ENCODE measurements around the gene FAXC.

Gene FAXC

GRCh38 chr6:99349171-99350141, at the start of gene FAXC:
Gene FAXC, minus strand, starts transcription at chr6:99349674. Its CDS starts 302 bp downstream, at chr6:99349372.
- peak; percentile 86 to 94 for DNase-seq

GRCh38 chr6:99397287-99397686, 47.8 kb upstream of the FAXC start:
- no peak for DNase-seq

GRCh38 chr6:99393698-99394531, 44.4 kb upstream of the FAXC start, which contains the start of gene COQ3:
Gene COQ3, minus strand, starts transcription at chr6:99394195. Its CDS starts 16 bp downstream, at chr6:99394179.
- DNase-seq, result peak; percentile 74 to 87

- no peak for DNase-seq
Observed at GRCh38 chr6:99393366-99393697, 43.9 kb upstream of the FAXC start.

- no peak for DNase-seq
Observed at GRCh38 chr6:99390896-99391295, 41.4 kb upstream of the FAXC start.

- no peak for DNase-seq
Observed at GRCh38 chr6:99384507-99384906, 35.0 kb upstream of the FAXC start.

- DNase-seq, result no peak
Observed at GRCh38 chr6:99378636-99379035, 29.2 kb upstream of the FAXC start.

- DNase-seq, result no peak
Observed at GRCh38 chr6:99369533-99369932, 20.1 kb upstream of the FAXC start.

GRCh38 chr6:99366852-99367251, 17.4 kb upstream of the FAXC start:
- no peak for DNase-seq

- DNase-seq, result no peak
Observed at GRCh38 chr6:99364026-99364425, 14.6 kb upstream of the FAXC start.

- no peak for DNase-seq
Observed at GRCh38 chr6:99362678-99363268, 13.3 kb upstream of the FAXC start.

- no peak for DNase-seq
Observed at GRCh38 chr6:99359800-99360199, 10.3 kb upstream of the FAXC start.

- no peak for DNase-seq
Observed at GRCh38 chr6:99356641-99357040, 7.2 kb upstream of the FAXC start.

- peak in 1 of 2 experiments; percentile 7 for DNase-seq
Observed at GRCh38 chr6:99354983-99355382, 5.5 kb upstream of the FAXC start.

GRCh38 chr6:99353126-99353525, 3.7 kb upstream of the FAXC start:
- no peak for DNase-seq

GRCh38 chr6:99350573-99350972, 1.1 kb upstream of the FAXC start:
- DNase-seq, result peak; percentile 39 to 51

- DNase-seq, result peak; percentile 34 to 77
Observed at GRCh38 chr6:99348288-99349170, 945 bp downstream of the FAXC start.

- DNase-seq, result peak; percentile 8 to 44
Observed at GRCh38 chr6:99347804-99348203, 1.7 kb downstream of the FAXC start.

GRCh38 chr6:99346595-99346994, 2.9 kb downstream of the FAXC start:
- DNase-seq, result no peak

GRCh38 chr6:99345164-99345563, 4.3 kb downstream of the FAXC start:
- no peak for DNase-seq

- no peak for DNase-seq
Observed at GRCh38 chr6:99344289-99344688, 5.2 kb downstream of the FAXC start.

GRCh38 chr6:99341862-99342455, 7.5 kb downstream of the FAXC start:
- DNase-seq, result no peak
